GM18505 (cell line): ENCODE results near the gene FAM181A.

Experiments used
- ATAC-seq: cut with Tn5 transposase; IDR thresholded peaks from one replicate; pipeline ENCODE4 v1.9.1; 2021; ENCODE audit not compliant: unreplicated experiment
- POLR2A ChIP-seq: IDR thresholded peaks from 4 replicates; pipeline ENCODE4 v1.6.1; 2011; ENCODE audit warnings: borderline replicate concordance; ENCODE audit not compliant: insufficient read depth, insufficient read length; ENCODE audit errors: extremely low read depth

The FAM181A gene

DNA sequence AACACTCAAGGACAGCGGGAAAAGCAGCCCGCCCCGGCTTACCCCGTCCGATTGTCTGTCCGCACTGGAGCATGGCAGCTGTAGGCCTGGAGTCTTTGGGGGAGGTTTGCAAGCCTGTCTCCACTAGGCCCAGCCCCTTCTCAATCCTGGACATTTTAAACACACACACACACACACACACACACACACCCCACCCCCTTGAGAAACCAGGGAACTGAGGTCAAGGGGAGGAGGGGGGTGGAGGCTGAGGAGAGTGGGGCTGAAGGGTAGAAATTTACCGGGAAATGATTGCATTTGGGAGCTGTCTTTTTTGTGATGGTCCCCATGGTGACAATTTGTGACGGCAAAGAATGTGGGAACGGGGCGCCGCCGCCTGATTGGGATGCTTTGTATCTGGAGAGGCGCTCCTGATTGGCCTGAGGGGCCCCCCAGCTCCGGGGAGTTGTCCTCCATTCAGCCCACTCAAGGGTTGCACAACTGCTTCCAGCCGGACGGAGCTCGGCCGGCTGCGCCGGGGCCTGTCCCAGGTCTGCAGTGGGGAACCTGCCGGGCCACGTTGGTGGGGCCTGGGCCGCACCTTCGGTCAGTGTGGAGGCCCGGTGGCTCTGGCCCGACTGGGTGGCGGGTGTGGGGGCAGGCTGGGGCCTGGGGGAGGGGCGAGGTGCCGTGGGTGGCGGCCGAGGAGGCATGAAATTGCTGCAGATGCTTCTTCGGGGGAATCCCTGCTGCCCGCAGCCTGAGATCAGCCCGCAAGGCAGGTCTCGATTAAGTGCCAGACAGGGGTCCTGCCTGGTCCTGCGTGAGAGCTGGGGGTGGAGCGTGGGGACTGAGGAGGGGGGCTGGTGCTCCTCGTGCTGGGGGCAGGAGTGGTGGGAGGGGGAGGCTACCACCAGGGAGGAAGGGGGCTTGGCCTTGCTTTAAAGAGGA is at the start of gene FAM181A:
TSS of gene FAM181A (plus strand) at position 472 of the 927 bp plus-strand sequence. CDS start 942 bp downstream, outside the sequence.
- TF ChIP-seq POLR2A, result no peak
- no peak for ATAC-seq

DNA sequence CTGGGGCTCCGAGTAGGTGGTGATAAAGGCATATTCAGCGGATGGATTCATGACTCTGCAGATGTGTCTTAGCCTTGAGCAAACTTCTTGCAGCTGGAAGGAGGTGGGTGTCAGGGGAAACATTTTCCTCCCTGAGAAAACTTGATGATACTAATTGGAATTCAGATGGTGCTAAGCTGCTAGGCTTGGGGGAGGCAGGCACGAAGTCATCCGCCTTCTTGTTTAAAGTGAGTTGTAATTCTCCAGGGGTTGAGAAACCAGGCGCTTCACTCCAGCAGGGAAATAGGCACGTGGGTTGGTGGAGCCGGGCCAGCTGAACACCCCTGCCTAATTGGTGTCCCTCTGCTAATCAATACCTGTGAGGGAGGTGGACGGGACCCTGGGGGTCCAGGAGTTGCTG is 48.9 kb upstream of the FAM181A start:
- no peak for ATAC-seq
- no peak for TF ChIP-seq POLR2A

DNA sequence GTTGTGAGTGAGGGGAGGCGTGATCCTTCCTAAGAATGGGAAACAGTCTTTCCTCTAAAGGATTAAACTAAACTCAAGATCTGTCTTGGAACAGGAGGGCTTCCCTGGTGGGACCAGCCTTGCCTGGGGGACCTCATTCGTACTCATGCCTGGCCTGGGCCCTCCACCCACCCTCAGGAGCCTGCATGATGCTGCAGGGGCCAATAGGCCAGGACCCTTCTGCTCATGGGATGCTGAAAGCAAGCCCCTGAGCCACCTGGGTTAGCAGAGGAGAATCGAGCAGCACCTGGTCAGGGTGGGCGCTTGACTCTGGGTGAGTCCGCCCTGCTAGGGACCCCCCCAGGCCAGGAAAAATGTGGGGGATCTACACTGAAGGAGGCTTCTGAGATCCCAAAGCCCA is 48.3 kb upstream of the FAM181A start:
- TF ChIP-seq POLR2A, result no peak

DNA sequence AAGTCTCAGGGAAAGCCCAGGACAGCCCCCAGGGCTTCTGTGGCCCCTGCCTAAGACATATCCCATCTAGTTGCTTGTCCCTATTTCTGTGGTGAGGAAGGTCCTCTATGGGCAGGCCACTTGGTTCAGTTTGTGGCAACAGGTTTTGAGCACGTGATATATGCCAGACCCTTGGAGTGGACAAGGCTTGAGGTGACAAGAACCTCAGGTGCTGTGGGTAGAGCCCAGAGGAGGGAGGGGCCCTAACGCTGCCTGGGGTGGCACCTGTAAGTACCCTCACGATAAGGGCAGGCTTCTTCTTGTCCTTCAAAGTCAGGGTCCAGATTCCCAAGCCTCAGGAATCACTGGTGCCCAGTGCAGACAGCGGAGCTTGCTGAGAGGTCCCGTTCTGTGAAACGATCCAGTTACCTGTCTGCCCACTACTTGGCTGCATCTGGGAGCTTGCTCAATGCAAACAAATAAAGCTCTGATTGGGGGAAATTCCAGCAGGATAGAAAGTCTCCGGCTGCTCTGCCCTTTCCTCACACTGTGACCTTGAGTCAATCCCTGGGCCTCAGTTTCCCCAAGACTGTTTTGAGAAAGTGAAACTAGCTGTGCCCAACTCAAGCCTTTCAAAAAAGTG is 47.7 kb upstream of the FAM181A start:
- no peak for ATAC-seq
- TF ChIP-seq POLR2A, result no peak

More for the DNA sequence above, 48.3 kb upstream of the FAM181A start:
- ATAC-seq, result no peak

DNA sequence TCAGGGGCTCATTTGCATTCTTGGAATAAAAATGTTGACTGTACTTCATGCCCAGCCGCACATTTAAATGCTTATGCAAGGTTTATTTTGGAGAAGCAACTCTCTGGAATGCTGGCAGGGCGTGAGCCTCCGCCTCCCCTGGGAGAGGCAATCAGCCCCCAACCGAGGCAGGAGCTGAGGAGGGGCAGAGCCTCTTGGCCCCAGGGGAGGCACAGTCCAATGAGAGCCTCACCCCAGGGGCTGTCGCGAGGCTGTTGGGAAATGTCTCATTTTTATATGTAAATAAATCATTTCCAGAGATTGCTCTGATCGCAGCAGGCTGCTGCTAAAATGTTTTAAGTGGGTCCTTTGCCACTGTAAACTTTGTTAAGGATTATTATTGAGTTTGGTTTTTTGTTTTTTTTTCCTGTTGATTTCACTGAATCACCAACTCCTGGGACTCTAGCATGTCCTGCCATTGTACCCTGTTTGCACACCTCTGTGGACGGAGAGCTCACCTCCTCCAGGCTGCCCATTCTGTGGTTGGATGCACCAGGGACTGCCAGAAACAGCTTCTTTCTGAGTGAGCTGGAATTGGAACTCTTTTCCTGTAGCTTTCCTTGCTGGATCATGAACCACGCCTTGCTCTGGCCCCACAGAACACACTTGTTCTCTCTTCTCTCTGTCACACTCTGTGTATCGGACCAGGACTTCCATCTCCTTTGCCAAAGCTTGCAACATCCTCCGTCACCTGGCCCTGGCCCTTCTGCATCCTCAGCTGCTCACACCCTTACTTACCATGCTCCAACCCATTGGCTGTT is 46.9 kb upstream of the FAM181A start:
- ATAC-seq, result no peak
- no peak for TF ChIP-seq POLR2A

DNA sequence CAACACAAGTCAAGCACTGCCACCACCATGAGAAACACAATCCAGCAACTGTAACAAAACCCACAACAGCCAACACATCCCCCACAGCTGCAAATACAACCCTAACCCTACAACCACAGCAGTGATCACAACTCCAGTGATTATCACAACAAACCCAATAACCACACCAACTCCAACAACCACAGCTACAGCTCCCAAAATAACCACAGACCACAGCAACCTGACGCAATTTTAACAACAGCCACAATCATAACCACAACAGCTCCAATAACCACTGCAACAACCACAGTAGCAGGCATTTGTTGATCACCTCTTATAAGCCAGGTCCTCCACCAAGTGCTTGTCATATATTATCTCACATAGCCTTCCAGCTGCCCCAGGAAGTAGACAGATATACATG is 42.2 kb upstream of the FAM181A start:
- no peak for ATAC-seq
- TF ChIP-seq POLR2A, result no peak

DNA sequence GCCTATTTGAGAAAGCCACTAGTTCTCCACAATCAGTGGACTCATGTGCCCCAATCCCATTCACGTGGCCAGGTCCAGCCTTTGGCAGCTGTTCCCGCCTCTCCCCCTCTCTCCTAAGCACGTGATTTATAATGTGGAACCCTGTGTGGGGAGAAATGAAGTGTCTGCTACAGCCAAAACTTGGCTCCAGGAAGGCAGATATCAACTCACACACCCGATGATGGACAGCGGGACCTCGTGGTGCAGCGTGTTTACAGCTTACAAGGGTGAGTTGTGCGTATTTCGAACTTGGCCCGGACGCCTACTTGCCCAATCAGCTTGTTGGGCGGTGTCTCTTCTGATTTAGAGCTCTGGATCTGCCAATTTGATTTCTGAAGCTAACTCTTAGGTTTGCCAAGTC is 38.1 kb upstream of the FAM181A start:
- ATAC-seq, result no peak
- TF ChIP-seq POLR2A, result no peak

DNA sequence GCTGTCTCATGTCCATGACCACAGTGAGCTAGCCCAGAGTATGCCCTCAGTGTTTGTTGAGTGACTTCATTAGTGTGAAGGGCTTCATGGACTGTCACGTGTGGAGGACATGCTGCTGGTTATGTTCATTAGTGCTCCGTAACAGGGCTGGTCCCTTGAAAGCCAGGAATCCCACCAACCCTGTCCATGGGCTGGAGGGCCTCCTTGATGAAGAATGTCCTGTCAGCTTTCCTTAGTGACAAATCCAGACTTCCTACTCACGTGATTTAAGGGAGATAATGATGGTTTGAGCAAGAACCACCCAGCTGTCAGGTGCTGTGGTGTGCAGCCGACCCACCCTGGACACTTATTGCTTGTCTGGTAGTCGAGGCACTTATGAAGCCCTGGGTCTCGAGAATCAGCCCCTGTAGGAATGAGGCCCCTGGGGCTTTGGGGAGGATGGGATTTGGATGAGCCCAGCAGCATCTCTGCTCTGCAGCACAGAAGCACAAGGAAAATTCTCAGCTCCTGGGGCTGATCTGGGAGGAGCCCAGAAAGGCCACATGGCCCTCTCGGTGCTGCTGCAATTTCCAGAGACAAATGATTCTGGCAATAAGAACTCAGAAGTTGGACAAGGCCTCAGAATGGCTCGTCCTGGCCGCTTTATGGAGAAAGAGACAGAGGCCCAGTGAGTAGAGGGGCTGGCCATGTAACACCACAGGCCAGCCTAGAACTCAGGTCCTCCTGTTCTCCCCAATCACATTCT is 37.2 kb upstream of the FAM181A start:
- no peak for TF ChIP-seq POLR2A

DNA sequence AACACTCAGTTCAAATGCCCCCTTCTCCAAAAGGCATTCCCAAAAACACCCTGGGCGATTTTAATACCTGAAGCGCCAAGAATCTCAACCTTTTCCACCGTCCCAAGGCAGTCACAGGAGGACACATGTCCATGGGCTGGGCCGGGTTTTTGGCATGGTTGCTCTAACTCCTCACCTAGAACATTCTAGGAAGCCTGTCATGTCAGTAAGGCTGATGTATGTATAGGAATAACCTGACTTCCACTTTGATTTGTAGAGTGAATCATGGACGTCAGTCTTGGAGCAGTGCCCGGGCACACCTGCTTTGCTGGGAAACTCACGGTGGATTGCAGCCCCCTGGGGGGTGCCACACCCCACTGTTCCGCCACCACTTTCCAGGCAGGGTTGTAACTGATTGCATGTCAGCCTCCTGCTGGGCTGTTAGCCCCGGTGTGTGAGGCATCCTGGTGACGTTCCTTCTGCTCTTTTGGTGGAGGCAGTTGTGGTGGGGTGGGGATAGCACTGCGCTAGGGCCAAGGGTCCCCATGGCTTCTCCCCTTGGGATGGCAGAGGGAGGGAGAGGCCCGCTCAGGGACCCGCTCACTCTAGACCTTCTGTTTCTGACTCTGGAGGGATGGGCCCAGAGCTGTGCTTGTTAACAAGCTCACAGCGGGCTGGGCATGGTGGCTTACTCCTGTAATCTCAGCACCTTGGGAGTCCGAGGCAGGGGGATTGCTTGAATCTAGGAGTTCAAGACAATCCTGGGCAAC is 35.2 kb upstream of the FAM181A start:
- ATAC-seq, result no peak
- no peak for TF ChIP-seq POLR2A

More for the DNA sequence above, 37.2 kb upstream of the FAM181A start:
- no peak for ATAC-seq

DNA sequence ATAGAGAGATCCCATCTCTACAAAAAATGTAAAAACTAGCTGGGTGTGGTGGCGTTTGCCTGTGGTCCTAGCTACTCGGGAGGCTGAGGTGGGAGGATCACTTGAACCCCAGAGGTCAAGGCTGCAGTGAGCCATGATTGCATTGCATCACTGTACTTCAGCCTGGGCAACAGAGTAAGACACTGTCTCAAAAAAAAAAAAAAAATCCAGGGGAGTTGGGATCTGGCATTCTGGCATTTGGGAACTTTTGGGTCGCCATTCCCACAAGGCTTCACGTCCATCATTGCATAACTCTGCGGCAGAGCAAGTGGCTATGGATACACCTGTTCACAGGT is 34.7 kb upstream of the FAM181A start:
- ATAC-seq, result no peak

DNA sequence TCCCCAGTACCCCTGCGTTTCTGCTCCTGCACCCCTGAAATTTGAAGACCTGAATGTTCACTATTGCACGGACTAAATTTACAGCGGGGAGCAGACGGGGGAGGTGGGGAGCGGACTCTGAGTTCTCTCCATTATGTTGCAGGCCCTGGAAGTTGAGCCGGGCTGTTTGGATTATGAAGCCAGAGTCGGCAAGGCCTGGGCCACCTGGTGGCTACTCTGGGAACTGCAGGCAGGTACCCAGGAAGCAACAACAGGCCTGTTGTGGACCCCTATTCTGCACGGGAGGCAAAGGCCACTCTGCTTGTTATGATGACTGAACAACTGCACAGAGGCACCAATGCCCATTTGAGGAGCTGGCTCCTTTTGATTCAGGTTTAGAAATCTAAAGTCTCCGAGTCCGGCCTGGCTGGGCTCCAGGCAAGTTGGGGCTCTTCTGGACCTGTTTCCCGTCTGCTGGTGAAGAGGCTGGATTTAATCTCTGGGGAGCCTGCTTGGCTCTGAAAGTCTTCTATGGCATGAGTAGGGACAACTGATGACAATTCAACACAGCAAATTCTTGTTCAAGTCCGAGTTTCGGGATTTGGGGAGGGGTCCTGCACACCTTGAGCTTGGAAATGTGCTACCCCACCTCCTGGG is 34.1 kb upstream of the FAM181A start:
- no peak for TF ChIP-seq POLR2A
- no peak for ATAC-seq

More for the DNA sequence above, 34.7 kb upstream of the FAM181A start:
- no peak for TF ChIP-seq POLR2A

DNA sequence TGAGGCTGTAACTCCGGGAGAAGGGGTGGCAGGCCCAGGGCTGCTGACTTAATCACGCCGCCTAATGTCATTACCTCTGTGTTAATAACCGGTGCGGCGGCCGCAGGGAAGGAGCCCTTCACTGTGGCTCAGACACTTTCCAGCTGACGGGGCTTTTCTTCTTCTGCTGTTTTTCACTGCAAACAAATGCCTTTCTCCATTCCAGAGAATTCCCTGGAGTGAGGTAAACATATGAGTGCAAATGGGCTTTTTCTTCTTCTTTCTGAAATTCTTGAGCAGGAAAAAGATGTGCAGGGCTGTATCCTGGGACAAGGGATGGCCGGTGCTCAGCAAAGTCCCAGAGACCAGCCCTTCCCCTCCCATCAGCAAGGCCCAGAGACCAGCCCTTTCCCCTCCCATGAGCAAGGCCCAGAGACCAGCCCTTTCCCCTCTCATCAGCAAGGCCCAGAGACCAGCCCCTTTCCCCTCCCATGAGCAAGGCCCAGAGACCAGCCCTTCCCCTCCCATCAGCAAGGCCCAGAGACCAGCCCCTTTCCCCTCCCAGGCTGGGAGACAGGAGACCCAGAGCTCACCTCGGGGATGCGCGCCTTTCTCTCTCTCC is 33.4 kb upstream of the FAM181A start:
- TF ChIP-seq POLR2A, result no peak
- ATAC-seq, result no peak

DNA sequence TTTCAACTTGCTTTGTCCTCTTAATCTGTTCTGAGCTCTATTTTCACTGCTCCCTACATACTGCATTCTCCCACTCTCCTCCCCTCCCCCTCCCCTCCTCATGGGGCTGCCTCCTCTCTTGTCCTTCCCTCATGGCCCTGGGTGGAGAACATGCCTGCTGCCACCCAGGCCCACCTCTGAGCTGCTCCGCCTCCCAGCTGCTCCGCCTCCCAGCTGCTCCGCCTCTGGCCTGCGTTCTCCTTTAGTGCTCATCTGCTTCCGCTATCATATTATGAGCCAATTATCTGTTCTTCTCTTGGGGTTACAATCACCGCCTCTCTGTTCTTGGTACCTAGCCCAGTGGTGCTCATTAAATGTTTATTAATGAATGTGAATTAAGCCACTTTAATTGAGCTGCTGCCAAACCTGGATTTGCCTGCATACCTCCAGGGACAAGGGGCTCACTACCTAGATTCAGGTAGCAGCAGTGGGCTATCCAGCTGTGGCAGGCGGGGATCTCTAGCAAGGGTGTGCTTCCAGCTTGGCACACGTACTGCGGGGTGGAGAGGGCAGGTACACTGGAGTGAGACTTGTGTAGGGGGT is 32.0 kb upstream of the FAM181A start:
- ATAC-seq, result no peak
- no peak for TF ChIP-seq POLR2A
